Left ventricle myocardium superior (tissue), 1 donor: ENCODE data around the gene CAPZB. TPM values are rescaled to one million over a fixed set of nuclear protein-coding genes. Genes with fewer than 3 reads are reported as not detected.

Source experiments
- ATAC-seq: fragments of 200-7000 bp; cut with Tn5 transposase; one replicate; pipeline ENCODE4 v1.9.1; 2020; ENCODE audit warnings: mild to moderate bottlenecking, moderate library complexity
- DNase-seq: peaks from one replicate; pipeline ENCODE4 v3.0.0-alpha.2; 2020
- intact Hi-C: fragments of 100-400 bp; cut with micrococcal nuclease; formaldehyde crosslinking; loops from one replicate; pipeline ENCODE4 v1.11.0; 2022
- total RNA-seq: library from RNA; stranded (reverse); fragmentation: NEBNext Ultra II Directional; extraction: Animal tissue kit (Norgen Biotek cat#: 25700); gene quantifications from one replicate; pipeline ENCODE4 v1.2.1, GENCODE V29; 2021
- donor health status: DM: no; HTN: yes; CAD: no; lungs with severe emphysema.

Gene CAPZB
- total RNA-seq, 1 donor from 2014 or later, result 252 TPM

DNA sequence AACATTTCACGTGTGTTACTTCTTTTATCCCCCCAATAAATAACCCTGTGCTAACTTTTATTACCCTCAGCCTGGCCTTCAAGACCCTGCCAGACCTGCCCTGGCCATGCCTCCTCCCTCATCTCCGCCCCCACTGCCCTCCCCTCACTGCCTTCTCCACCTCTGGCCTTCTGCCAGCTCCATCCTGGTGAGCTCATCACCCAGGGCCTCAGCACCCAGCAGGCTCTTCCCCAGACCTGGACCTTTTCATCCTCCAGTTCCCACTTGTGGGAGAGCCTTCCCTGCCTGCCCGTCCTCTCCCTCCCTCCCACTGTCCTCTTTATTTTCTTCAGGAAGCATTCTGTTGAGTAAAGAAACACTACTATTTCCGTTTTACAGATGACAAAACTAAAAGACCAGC is 101.2 kb downstream of the CAPZB start:
- intact Hi-C loops, result no loop called here
- peak; percentile 52 for DNase-seq
- ATAC-seq, result peak; percentile 54

DNA sequence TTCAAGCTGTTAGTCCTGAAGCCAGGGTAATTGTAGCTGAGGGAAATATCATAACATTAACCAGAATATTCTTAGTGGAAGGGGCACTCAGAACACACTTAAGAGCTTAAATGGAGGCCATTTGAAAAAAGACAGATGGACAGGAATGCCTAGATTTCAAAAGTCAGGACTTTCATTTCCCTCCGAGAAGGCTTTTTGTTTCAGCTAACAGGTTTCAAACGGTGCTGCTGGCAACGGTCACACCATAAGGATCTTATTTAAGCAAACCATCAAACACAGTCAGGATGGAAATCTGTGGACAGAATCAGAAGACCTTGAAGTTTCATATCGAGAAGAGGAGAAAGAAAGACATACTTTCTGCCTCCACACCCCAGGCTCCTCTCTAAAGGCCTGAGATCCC is 103.1 kb downstream of the CAPZB start:
- intact Hi-C loops, result no loop called here
- ATAC-seq (no peak), DNase-seq (no peak)

DNA sequence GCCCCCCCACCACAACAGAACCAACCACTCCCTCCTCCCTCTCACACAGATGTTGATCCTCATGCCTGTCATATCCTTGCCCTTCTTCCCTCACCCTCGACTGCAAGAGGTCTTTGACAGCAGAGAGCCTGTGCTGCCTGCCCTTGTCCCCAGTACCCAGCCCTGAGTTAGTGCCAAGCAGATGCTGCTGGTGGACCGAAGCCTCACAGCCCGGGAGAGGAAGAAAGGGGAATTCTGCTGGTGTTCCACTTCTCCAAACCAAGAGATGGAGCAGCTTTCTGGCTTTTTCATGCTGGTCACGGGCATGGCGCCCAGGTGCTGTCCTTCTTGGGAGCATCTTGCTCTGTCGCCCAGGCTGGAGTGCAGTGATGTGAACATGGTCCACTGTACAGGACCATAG is 104.1 kb downstream of the CAPZB start:
- ATAC-seq, result no peak

GRCh38 chr1:19377812-19378718 is 107.3 kb downstream of the CAPZB start:
- ATAC-seq, result no peak
- intact Hi-C loops, result no loop called here
- no peak for DNase-seq

More for the DNA sequence above, 104.1 kb downstream of the CAPZB start:
- intact Hi-C loops, result no loop called here
- no peak for DNase-seq

DNA sequence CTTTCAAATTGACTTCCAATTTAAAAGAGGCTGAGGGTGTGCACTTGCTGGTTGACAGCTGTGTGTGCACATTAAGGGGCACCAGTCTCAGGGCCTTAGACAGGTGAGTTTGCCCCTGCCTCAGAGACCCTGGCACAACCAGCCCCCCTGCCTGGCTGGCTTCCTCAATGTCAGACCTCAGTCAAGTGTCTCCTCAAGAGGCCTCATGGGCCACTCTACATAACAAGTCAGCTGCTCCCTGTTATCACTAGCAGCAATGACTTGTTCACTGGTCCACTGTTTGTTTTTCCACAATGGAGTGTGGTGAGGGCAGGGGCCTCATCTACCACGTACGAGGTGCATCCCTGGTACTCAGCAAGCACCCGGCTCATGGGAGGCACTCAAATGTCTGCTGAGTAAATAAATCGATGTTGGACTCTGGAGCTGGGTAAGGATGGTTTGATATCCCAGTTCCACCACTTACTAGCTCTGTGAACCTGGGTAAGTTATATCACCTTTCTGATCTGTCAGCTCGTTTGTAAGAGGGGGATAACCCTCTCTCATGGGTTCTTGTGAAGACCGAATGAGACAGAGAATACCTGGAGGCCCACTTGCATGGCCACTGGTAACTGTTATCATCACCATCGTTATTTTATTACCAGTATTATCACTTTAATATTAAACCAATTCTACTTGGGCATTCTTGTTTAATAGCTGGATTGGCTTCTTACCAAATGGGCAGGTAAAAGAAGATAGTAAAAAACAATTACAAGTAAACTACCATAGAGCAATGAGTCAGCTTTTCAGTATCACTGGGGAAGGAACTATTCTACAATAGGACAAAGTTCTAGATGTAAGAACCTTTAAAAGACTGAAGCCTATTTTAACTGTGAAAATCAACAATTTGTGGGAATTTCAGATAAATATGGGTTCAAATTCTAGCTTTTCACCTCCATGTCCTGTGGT is 108.6 kb downstream of the CAPZB start:
- no peak for DNase-seq
- peak; percentile 75 for ATAC-seq
- intact Hi-C loops, result no loop called here

DNA sequence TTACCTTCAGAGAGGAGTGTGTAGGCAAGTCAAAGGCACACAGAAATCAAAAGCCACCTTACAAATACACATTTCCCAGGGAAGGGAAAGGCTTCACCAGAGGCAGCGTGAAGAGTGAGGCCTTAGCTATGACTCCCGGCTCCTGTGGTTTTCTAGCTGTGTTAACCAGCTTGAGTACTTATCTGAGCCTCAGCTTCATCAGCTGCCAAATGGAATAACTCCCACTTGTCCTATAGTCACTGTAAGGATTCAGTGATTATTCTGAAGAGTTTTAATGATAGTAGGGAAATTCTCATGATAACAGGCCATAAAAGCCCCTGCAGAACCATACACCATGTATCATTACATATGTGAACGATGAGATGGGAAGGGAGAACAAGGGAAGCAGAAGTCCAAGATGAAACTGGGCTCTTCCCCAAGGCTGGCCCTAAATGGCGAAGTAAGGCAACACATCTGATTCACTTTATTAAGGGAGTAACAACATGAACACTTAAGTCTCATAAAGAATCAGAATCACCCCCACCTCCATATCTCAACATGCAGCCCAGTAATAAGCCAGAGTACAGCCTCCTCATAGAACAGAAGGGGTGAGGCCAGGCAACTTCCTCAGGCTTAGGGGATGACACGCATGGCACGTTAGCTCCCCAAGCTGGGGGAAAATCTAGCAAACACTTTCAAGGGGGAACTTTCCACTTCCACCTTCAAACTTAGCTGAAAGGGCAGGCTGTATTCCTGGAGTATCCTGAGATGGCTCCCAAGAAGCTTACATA is 109.5 kb downstream of the CAPZB start:
- ATAC-seq, result peak; percentile 11
- intact Hi-C loops, result no loop called here

GRCh38 chr1:19374926-19375325 is 110.4 kb downstream of the CAPZB start:
- ATAC-seq (no peak), DNase-seq (no peak)
- intact Hi-C loops, result no loop called here

More for the DNA sequence above, 109.5 kb downstream of the CAPZB start:
- DNase-seq, result no peak

DNA sequence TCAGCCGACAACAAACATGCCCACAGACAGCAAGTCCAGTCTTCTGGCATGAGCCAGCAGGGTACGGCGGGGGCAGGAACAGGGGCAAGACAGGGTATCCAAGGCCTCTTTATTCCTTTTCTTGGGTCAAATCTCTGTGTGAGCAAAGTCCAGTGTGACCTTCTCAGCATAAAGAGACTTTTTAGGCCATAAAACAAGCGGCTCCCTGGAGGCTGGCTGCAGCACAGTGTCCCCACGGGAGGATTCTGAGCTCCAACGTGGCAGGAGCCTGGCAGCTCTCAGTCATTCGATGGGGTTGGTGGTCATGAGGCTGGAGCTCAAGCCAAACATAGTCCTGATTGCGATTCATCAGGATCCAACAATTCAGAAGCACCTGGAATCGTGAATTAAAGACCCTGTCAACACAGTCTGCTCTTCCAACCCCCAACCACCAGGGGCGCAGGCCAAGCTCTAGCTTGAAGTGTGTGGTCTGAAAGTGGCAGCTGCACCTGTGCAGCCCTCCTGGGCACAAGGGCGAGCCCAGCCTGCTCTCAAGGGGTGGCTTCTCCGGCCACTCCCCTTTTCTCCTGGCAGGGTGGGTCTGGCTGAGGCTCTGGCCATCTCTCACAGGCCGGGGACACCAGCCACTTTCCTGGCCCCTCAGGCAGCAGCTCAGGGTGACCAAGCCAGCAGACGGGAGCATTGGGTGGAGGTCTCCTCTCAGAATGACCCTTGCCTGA is 111.1 kb downstream of the CAPZB start:
- intact Hi-C loops, result no loop called here
- DNase-seq, result no peak
- no peak for ATAC-seq

- intact Hi-C loops, result no loop called here
- DNase-seq, result no peak
- no peak for ATAC-seq
Observed at GRCh38 chr1:19373211-19374082, 111.9 kb downstream of the CAPZB start.

DNA sequence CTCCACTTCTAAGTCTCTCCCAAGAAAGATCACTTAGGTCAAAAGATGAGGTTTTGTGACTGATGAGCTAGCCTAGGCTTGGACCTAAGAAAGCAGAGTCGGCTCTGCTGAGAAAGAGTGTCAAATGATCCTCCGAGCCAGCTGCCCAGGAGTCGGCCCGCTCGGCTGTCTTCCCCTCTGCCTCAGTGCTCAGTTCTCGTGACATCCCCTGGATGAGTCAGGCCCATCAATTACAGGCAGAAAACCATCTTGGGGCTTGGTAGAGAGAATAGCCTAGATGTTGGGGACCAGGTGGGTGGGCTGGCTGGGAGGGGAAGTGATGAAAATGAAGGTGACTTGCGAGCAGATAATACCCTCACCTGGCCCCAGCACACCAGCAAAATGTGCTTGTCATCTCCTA is 112.7 kb downstream of the CAPZB start:
- DNase-seq (no peak), ATAC-seq (no peak)
- intact Hi-C loops, result no loop called here

GRCh38 chr1:19372136-19372514 is 113.2 kb downstream of the CAPZB start:
- no peak for ATAC-seq
- intact Hi-C loops, result no loop called here
- DNase-seq, result no peak

GRCh38 chr1:19371226-19372135 is 113.9 kb downstream of the CAPZB start:
- no peak for DNase-seq
- ATAC-seq, result no peak
- intact Hi-C loops, result no loop called here

DNA sequence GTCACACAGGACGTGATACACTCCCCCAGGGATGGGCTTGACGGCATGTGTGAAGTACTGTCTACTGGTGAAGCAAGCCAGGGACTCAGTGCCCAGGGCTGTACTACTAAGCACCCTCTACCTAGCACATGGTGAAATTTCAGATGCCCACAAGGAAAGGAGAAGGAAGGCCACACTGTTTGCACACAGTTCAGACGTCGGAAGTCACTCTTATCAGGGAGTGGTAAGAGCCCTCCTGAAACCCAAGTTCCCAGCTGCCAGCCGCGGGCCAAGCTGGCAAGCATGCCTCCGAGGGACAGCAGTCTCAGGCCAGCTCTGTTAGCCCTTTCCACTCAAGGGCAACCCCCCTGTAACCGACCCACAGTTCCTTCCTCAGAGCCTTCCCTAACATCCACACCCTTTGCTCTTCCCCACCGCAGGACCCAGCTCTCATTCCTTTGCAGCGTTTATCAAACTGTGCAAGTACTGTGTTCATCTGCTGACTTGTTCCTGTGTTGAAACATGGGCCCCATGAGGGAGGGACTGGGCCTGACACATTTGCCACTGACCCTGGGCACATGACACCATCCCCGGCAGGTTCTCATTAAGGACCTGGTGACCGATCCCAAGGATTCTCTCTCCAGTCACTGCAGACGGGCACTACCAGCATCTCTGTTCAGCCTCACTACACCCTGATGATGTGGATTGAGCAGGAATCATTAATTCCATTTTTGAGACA is 114.7 kb downstream of the CAPZB start:
- DNase-seq (no peak), ATAC-seq (peak; percentile 42)
- intact Hi-C loops, result no loop called here

- peak; percentile 10 for ATAC-seq
- no peak for DNase-seq
- intact Hi-C loops, result no loop called here
Observed at GRCh38 chr1:19369396-19370090, 115.8 kb downstream of the CAPZB start.

DNA sequence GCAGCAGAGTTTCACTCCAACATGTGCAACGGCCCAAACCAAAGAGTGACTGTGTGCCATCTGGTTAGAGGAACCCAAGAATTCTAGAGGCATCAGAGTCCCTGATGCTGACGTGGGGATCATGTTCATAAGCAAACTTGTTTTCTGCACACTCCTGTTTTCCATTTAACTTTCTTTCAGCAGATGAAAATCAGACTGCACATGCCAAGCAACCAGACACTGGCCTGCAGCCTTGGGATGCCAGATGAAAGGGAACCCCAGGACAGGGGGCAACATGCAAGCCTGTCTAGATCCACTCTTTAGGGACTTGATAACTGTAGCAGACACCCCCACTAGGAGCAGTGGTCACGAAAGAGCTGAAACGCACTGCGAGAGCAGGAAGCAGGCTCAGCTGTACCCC is 116.4 kb downstream of the CAPZB start:
- DNase-seq (no peak), ATAC-seq (no peak)
- intact Hi-C loops, result no loop called here

DNA sequence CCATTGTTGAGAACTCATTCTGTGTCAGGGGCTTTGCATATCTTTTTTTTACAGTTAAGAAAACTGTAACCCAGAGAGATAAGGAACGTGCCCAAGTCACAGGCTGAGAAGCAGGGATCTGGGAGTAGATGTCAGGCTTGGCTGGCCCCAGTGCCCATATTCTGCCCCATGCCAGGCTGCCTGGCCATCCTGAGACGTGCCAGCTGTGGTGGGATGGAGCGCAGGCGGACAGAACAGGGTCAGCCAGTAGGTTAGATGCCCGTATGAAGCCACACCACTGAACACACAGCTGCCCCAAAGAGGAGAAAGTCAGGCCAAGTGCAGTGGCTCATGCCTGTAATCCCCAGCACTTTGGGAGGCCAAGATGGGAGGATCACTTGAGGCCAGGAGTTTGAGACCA is 117.3 kb downstream of the CAPZB start:
- intact Hi-C loops, result no loop called here
- DNase-seq (no peak), ATAC-seq (no peak)
